NCI-H2227 treated with DMSO at 0.1 percent for 48 hours (cell line): Measurements from ENCODE around the gene CMSS1.

Source experiments
- DNase-seq: peaks from one replicate; lab custom pipeline; 2025; lab: John Stamatoyannopoulos, UW

Gene CMSS1

GRCh38 chr3:99999536-99999935, 181.9 kb downstream of the CMSS1 start:
- no peak for DNase-seq

- DNase-seq = no peak
Measured at GRCh38 chr3:100001083-100001482, 183.4 kb downstream of the CMSS1 start.

GRCh38 chr3:100001526-100002270, 184.0 kb downstream of the CMSS1 start:
- no peak for DNase-seq

GRCh38 chr3:100002599-100003350, 185.1 kb downstream of the CMSS1 start:
- no peak for DNase-seq

- DNase-seq = no peak
Measured at GRCh38 chr3:100003609-100004503, 186.2 kb downstream of the CMSS1 start.

- no peak for DNase-seq
Measured at GRCh38 chr3:100004931-100005330, 187.3 kb downstream of the CMSS1 start.

GRCh38 chr3:100005665-100006393, 188.2 kb downstream of the CMSS1 start:
- no peak for DNase-seq

- no peak for DNase-seq
Measured at GRCh38 chr3:100006570-100007271, 189.1 kb downstream of the CMSS1 start.

GRCh38 chr3:100007313-100007712, 189.7 kb downstream of the CMSS1 start:
- DNase-seq = no peak

- no peak for DNase-seq
Measured at GRCh38 chr3:100008081-100008698, 190.5 kb downstream of the CMSS1 start.

- DNase-seq = no peak
Measured at GRCh38 chr3:100009276-100010086, 191.8 kb downstream of the CMSS1 start.

GRCh38 chr3:100010087-100010417, 192.4 kb downstream of the CMSS1 start:
- DNase-seq = no peak

GRCh38 chr3:100018806-100019205, 201.1 kb downstream of the CMSS1 start:
- DNase-seq = no peak

GRCh38 chr3:100019719-100020118, 202.1 kb downstream of the CMSS1 start:
- no peak for DNase-seq

GRCh38 chr3:100020876-100021644, 203.4 kb downstream of the CMSS1 start:
- DNase-seq = no peak

GRCh38 chr3:100022506-100022905, 204.8 kb downstream of the CMSS1 start:
- no peak for DNase-seq

- no peak for DNase-seq
Measured at GRCh38 chr3:100023150-100023549, 205.5 kb downstream of the CMSS1 start.

GRCh38 chr3:100023595-100023994, 205.9 kb downstream of the CMSS1 start:
- no peak for DNase-seq
